ENCODE data around the gene AKAP6. TPM values are rescaled to one million over a fixed set of nuclear protein-coding genes. Genes with fewer than 3 reads are reported as not detected.

AKAP6 gene
- total RNA-seq, 1 donor from 2014 or later, result 0.53 TPM

DNA sequence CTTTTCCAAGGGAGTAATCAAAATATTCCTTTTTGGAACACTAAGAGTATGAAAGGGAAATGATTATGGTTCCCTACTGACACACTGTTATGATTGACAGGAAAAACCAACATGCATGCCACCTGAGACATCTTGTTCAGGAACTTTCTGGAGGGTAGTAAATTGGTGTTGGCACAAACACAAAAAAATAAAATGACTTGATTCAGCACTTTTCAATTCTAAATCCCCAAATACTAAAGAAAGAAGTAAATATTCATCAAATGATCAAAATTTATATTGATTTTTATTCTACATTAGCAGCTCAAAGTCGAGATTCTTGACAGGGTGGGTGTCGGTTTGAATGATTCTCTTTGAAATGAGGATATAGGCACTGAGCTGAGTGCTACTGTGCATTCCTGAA is 338.2 kb downstream of the AKAP6 start:
- no peak for TF ChIP-seq CTCF (IDR thresholded peaks at IDR 0.05)
- ATAC-seq (ENCODE audit: low read depth), result no peak
- ChIA-PET CTCF (no interaction called here), POLR2A (no interaction called here)
- peaks cover 4% of the 10 kb centered on the region for H3K9me3 Mint-ChIP-seq
- no peak overlapping the region for H3K27ac Mint-ChIP-seq
- H3K4me1 Mint-ChIP-seq, result no peaks in the 10 kb centered on the region
- intact Hi-C loops (cut with micrococcal nuclease), result no loop called here
- no peaks in the 10 kb centered on the region for H3K27me3 Mint-ChIP-seq
- DNase-seq, result no peak
- no peaks in the 10 kb centered on the region for H3K36me3 Mint-ChIP-seq (ENCODE audit: low read depth)
- no peak overlapping the region for H3K4me3 Mint-ChIP-seq

DNA sequence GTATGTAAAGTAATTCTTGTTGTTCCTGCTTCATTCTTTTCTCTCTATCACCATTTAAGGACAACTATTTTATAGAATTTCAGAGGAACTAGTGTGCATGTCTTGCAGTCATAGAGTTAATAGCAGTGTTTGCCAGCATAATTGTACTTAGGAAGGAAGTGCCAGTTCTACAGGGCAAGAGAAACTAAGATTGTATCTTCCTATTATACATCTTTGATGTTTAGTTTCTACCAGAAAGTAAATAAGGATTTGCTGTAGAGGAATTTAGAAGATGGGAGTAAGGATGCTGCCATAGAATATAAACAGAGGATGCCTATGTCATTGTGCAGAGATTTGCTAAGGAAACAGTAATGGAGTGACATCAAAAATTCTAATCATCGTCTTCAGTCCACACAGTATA is 338.7 kb downstream of the AKAP6 start:
- no peak for TF ChIP-seq CTCF (IDR thresholded peaks at IDR 0.05)
- H3K36me3 Mint-ChIP-seq (ENCODE audit: low read depth), result no peaks in the 10 kb centered on the region
- ChIA-PET CTCF (no interaction called here), POLR2A (no interaction called here)
- H3K4me1 Mint-ChIP-seq, result no peaks in the 10 kb centered on the region
- ATAC-seq (ENCODE audit: low read depth), result no peak
- no peaks in the 10 kb centered on the region for H3K27me3 Mint-ChIP-seq
- intact Hi-C loops (cut with micrococcal nuclease), result no loop called here
- peaks cover 9% of the 10 kb centered on the region for H3K9me3 Mint-ChIP-seq
- H3K27ac Mint-ChIP-seq, result no peak overlapping the region
- no peak for DNase-seq
- H3K4me3 Mint-ChIP-seq, result no peak overlapping the region

GRCh38 chr14:32669391-32669790 is 340.3 kb downstream of the AKAP6 start:
- H3K36me3 Mint-ChIP-seq (ENCODE audit: low read depth), result no peaks in the 10 kb centered on the region
- peaks cover 11% of the 10 kb centered on the region for H3K9me3 Mint-ChIP-seq
- no peak overlapping the region for H3K27ac Mint-ChIP-seq
- DNase-seq (no peak), ATAC-seq (ENCODE audit: low read depth) (no peak)
- intact Hi-C loops (cut with micrococcal nuclease), result no loop called here
- POLR2A ChIA-PET, result no interaction called here
- no peaks in the 10 kb centered on the region for H3K27me3 Mint-ChIP-seq
- no peaks in the 10 kb centered on the region for H3K4me1 Mint-ChIP-seq
- TF ChIP-seq CTCF (IDR thresholded peaks at IDR 0.05), result no peak
- no peak overlapping the region for H3K4me3 Mint-ChIP-seq
- CTCF ChIA-PET, result no interaction called here

DNA sequence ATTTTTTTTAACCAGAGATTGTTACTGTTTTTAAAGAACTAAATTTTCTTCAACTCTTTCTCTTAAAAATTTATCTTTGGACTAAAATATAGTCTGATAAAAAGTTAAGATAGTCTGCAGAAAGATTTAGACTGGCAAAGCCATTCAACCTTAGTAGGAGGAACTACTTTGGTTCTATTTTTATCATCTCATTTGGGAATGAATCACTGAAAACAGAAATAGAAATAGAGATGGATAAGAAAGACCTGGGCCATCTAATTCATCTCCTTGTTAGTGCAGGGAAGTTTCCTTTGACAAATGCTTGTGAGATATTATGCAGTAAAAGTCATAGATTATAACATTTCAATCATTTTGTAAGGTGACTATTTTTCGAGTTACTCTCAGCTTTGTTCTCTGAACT is 346.3 kb downstream of the AKAP6 start:
- no peaks in the 10 kb centered on the region for H3K4me1 Mint-ChIP-seq
- H3K9me3 Mint-ChIP-seq, result peaks cover 7% of the 10 kb centered on the region
- H3K27ac Mint-ChIP-seq, result no peak overlapping the region
- no peaks in the 10 kb centered on the region for H3K27me3 Mint-ChIP-seq
- no peak for TF ChIP-seq CTCF (IDR thresholded peaks at IDR 0.05)
- intact Hi-C loops (cut with micrococcal nuclease), result no loop called here
- H3K36me3 Mint-ChIP-seq (ENCODE audit: low read depth), result no peaks in the 10 kb centered on the region
- ChIA-PET POLR2A (no interaction called here), CTCF (no interaction called here)
- no peak for DNase-seq
- no peak overlapping the region for H3K4me3 Mint-ChIP-seq
- no peak for ATAC-seq (ENCODE audit: low read depth)

GRCh38 chr14:32677129-32677780 is 348.2 kb downstream of the AKAP6 start:
- Mint-ChIP-seq H3K36me3 (ENCODE audit: low read depth) (no peaks in the 10 kb centered on the region), H3K27ac (no peak overlapping the region), H3K27me3 (no peaks in the 10 kb centered on the region), H3K9me3 (peaks cover 7% of the 10 kb centered on the region), H3K4me1 (peaks cover 5% of the 10 kb centered on the region), H3K4me3 (no peak overlapping the region)
- ATAC-seq (ENCODE audit: low read depth) (no peak), DNase-seq (no peak)
- intact Hi-C loops (cut with micrococcal nuclease), result no loop called here
- TF ChIP-seq CTCF (IDR thresholded peaks at IDR 0.05), result no peak
- CTCF ChIA-PET, result no interaction called here
- POLR2A ChIA-PET, result no interaction called here
